ENCODE results near the gene TTC7B.

TTC7B gene

GRCh38 chr14:90503582-90503981 is 312.6 kb downstream of the TTC7B start:
- Mint-ChIP-seq H3K4me1 (ENCODE audit: low read depth) (peaks cover 4% of the 10 kb centered on the region), H3K36me3 (ENCODE audit: low read depth) (no peaks in the 10 kb centered on the region), H3K4me3 (no peak overlapping the region), H3K9me3 (no peaks in the 10 kb centered on the region), H3K27ac (no peak overlapping the region), H3K27me3 (peaks cover 39% of the 10 kb centered on the region)
- DNase-seq: no peak

DNA sequence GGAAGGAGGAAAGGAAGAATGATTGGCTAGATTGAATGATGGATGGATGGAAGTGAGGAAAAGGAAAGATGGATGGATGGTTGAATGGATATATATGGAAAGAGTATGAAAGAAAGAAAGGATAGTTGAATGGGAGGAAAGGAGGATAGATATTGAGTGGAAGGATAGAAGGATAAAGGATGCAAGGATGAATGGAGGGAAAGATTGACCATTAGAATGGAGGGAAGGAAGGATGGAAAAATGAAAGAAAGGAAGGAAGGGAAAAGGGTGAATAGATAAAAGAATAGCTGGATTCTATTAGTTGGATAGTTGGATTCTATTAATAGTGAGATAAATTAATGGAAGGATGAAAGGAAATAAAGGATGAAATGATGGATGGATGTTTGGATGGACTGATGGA is 313.5 kb downstream of the TTC7B start:
- H3K27ac Mint-ChIP-seq: no peak overlapping the region
- H3K4me3 Mint-ChIP-seq: no peak overlapping the region
- no peaks in the 10 kb centered on the region for H3K36me3 Mint-ChIP-seq (ENCODE audit: low read depth)
- peaks cover 32% of the 10 kb centered on the region for H3K27me3 Mint-ChIP-seq
- DNase-seq: no peak
- peaks cover 4% of the 10 kb centered on the region for H3K4me1 Mint-ChIP-seq (ENCODE audit: low read depth)
- H3K9me3 Mint-ChIP-seq: no peaks in the 10 kb centered on the region

- Mint-ChIP-seq H3K27me3 (peaks cover 31% of the 10 kb centered on the region), H3K9me3 (no peaks in the 10 kb centered on the region), H3K4me1 (ENCODE audit: low read depth) (peaks cover 4% of the 10 kb centered on the region), H3K36me3 (ENCODE audit: low read depth) (no peaks in the 10 kb centered on the region), H3K27ac (no peak overlapping the region), H3K4me3 (no peak overlapping the region)
- DNase-seq: no peak
Measured at GRCh38 chr14:90500665-90501370, 315.4 kb downstream of the TTC7B start.

- Mint-ChIP-seq H3K36me3 (ENCODE audit: low read depth) (no peaks in the 10 kb centered on the region), H3K4me1 (ENCODE audit: low read depth) (peaks cover 4% of the 10 kb centered on the region), H3K27ac (no peak overlapping the region), H3K27me3 (peaks cover 31% of the 10 kb centered on the region), H3K9me3 (no peaks in the 10 kb centered on the region), H3K4me3 (no peak overlapping the region)
- no peak for DNase-seq
Measured at GRCh38 chr14:90499908-90500664, 316.1 kb downstream of the TTC7B start.

DNA sequence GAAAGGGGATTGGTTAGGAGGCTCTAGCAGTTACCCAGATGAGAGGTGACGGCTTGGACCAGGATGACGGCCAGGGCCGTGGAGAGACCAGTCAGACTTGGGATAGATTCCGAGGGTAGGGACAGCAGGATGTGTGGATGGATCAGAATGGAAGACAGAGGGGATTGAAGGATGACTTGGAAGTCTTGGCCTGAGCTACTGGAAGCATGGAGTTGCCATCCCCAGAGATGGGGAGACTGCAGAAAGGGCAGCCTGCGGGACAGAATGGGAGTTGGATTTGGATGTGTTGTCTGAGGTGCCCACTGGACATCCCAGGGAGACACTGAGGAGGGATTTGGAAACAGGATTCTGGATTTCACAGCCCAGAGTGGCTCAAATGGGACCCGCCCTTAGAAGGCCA is 317.1 kb downstream of the TTC7B start:
- Mint-ChIP-seq H3K4me1 (ENCODE audit: low read depth) (peaks cover 4% of the 10 kb centered on the region), H3K27me3 (peaks cover 31% of the 10 kb centered on the region), H3K4me3 (no peak overlapping the region), H3K36me3 (ENCODE audit: low read depth) (no peaks in the 10 kb centered on the region), H3K9me3 (no peaks in the 10 kb centered on the region), H3K27ac (no peak overlapping the region)
- DNase-seq: no peak

DNA sequence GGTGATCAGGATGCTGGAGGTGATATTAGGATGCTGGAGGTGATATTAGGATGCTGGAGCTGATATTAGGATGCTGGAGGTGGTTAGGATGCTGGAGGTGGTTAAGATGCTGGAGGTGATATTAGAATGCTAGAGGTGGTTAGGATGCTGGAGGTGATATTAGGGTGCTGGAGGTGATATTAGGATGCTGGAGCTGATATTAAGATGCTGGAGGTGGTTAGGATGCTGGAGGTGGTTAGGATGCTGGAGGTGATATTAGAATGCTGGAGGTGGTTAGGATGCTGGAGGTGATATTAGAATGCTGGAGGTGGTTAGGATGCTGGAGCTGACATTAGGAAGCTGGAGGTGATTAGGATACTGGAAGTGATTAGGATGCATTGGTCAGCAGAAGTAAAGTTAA is 318.0 kb downstream of the TTC7B start:
- Mint-ChIP-seq H3K4me3 (no peak overlapping the region), H3K4me1 (ENCODE audit: low read depth) (peaks cover 4% of the 10 kb centered on the region), H3K27ac (no peak overlapping the region), H3K9me3 (no peaks in the 10 kb centered on the region), H3K27me3 (peaks cover 31% of the 10 kb centered on the region), H3K36me3 (ENCODE audit: low read depth) (no peaks in the 10 kb centered on the region)
- DNase-seq: no peak

- Mint-ChIP-seq H3K36me3 (ENCODE audit: low read depth) (no peaks in the 10 kb centered on the region), H3K27ac (no peak overlapping the region), H3K4me3 (no peak overlapping the region), H3K4me1 (ENCODE audit: low read depth) (peaks cover 4% of the 10 kb centered on the region), H3K27me3 (peaks cover 24% of the 10 kb centered on the region), H3K9me3 (no peaks in the 10 kb centered on the region)
- DNase-seq: no peak
Measured at GRCh38 chr14:90496379-90496778, 319.9 kb downstream of the TTC7B start.

- no peak for DNase-seq
- H3K9me3 Mint-ChIP-seq: no peaks in the 10 kb centered on the region
- peaks cover 21% of the 10 kb centered on the region for H3K27me3 Mint-ChIP-seq
- H3K4me3 Mint-ChIP-seq: no peak overlapping the region
- peaks cover 3% of the 10 kb centered on the region for H3K4me1 Mint-ChIP-seq (ENCODE audit: low read depth)
- no peaks in the 10 kb centered on the region for H3K36me3 Mint-ChIP-seq (ENCODE audit: low read depth)
- H3K27ac Mint-ChIP-seq: no peak overlapping the region
Measured at GRCh38 chr14:90495357-90496276, 320.6 kb downstream of the TTC7B start.

GRCh38 chr14:90491911-90492531 is 324.2 kb downstream of the TTC7B start:
- Mint-ChIP-seq H3K9me3 (no peaks in the 10 kb centered on the region), H3K27me3 (no peaks in the 10 kb centered on the region), H3K36me3 (ENCODE audit: low read depth) (no peaks in the 10 kb centered on the region), H3K27ac (no peak overlapping the region), H3K4me3 (no peak overlapping the region), H3K4me1 (ENCODE audit: low read depth) (no peaks in the 10 kb centered on the region)
- no peak for DNase-seq

DNA sequence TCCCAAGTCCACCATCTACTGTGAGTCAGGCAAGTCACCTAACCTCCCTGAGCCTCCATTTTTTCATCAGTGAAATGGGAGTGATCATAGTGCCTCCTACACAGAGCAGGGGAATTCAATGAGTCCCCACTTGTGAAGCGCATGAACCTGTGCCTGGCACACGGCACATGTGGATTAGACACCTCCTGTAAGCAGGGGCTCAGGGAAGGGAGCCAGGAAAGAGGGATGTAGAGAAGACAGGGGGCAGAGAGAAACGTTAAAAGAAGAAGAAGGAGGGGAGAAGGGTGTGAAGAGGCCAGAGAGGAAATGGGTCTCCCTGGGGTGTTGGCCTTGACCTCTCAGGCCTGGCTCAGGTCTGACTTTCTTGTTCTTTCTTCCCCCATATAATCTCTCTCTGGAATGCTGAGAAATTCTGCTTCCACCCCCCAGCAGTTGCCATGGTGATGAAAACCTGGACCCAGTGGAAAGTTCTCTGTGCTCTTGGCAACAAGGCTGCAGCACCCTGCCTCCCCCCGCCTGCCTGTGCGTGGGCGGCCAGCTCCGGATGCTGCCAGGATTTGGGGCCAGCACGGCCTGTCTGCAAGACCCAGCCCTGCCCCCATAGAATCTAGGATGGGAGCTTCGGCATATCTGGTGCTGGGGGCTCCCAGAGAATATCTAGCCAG is 324.9 kb downstream of the TTC7B start:
- H3K4me1 Mint-ChIP-seq (ENCODE audit: low read depth): no peaks in the 10 kb centered on the region
- H3K27me3 Mint-ChIP-seq: no peaks in the 10 kb centered on the region
- DNase-seq: no peak
- H3K36me3 Mint-ChIP-seq (ENCODE audit: low read depth): no peaks in the 10 kb centered on the region
- no peaks in the 10 kb centered on the region for H3K9me3 Mint-ChIP-seq
- no peak overlapping the region for H3K27ac Mint-ChIP-seq
- H3K4me3 Mint-ChIP-seq: no peak overlapping the region

GRCh38 chr14:90490720-90491050 is 325.5 kb downstream of the TTC7B start:
- no peaks in the 10 kb centered on the region for H3K27me3 Mint-ChIP-seq
- no peak overlapping the region for H3K4me3 Mint-ChIP-seq
- H3K36me3 Mint-ChIP-seq (ENCODE audit: low read depth): no peaks in the 10 kb centered on the region
- H3K4me1 Mint-ChIP-seq (ENCODE audit: low read depth): no peaks in the 10 kb centered on the region
- no peak for DNase-seq
- H3K9me3 Mint-ChIP-seq: no peaks in the 10 kb centered on the region
- H3K27ac Mint-ChIP-seq: no peak overlapping the region

DNA sequence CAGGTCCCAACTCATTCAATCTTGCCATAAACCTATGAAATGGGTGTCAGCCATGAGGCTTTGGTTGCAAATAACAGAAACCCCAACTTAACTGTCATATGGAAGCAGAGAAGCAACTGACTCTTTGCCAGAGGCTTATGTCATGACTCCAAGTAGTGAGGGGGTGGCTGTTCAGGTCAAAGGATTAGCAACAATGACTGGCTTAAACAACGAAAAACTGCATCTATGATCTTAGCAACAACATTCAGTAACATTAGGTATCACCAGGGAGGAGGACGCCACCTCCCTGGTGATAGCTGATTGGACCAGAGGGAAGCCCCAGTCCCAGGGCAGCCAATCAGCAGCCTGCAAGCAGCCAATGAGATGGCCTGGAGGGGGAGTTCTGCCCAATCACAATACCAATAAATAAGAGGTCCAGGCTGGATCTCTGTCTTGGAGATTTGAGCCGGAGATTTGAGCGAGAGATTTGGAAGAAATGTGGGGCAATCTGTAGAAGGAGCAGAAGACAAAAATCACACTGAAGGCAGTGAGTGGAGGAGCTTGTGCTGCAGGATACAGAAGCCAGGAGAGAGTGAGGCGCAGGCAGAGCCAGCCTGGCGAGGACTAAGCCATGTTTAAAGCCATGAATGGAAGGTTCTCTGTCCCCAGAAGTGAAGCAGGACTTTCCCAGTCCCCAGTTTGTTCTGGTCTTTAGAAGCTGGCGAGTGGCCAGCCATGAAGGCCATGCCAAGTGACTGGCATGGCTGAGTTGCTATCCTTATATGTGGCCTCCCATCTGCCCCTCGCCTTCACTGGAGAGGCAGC is 326.1 kb downstream of the TTC7B start:
- DNase-seq: no peak
- Mint-ChIP-seq H3K4me3 (no peak overlapping the region), H3K27me3 (no peaks in the 10 kb centered on the region), H3K9me3 (no peaks in the 10 kb centered on the region), H3K36me3 (ENCODE audit: low read depth) (no peaks in the 10 kb centered on the region), H3K4me1 (ENCODE audit: low read depth) (no peaks in the 10 kb centered on the region), H3K27ac (no peak overlapping the region)

GRCh38 chr14:90489306-90489705 is 326.9 kb downstream of the TTC7B start:
- Mint-ChIP-seq H3K27ac (no peak overlapping the region), H3K9me3 (no peaks in the 10 kb centered on the region), H3K36me3 (ENCODE audit: low read depth) (no peaks in the 10 kb centered on the region), H3K4me1 (ENCODE audit: low read depth) (peaks cover 2% of the 10 kb centered on the region), H3K4me3 (no peak overlapping the region), H3K27me3 (peaks cover 2% of the 10 kb centered on the region)
- DNase-seq: no peak

All from activated T-cell treated with anti-CD3 and anti-CD28 coated beads, Interleukin-2, amount 50 U/mL, for 24 hours (primary cell).